Kidney (tissue), 14 donors: ENCODE data around the gene ABHD17B. TPM values are rescaled to one million over a fixed set of nuclear protein-coding genes. Genes with fewer than 3 reads are reported as not detected.
"Not testable (repeated sequence)": the region's sequence is repeated elsewhere in the genome, so short reads cannot be mapped to it uniquely, and the experiment has no call there.

ENCODE experiments used
- DNase-seq, 5 donors: peaks; one replicate each; pipeline ENCODE4 v3.0.0-alpha.2; 2013 to 2020
- FAIRE-seq: peaks from 2 replicates; lab custom pipeline; 2012; peaks lifted over from hg19 to GRCh38; lab: Jason Lieb, UNC
- H3K27ac ChIP-seq, 2 donors: one replicate each; pipeline ENCODE4 v1.7.0; 2013; ENCODE audit warnings: low read depth in 2 of 2, low read length in 2 of 2, inconsistent platforms in 1 of 2
- H3K27me3 ChIP-seq: one replicate; pipeline ENCODE4 v1.7.1; 2013; ENCODE audit warnings: low read length, inconsistent platforms; ENCODE audit not compliant: control insufficient read depth, insufficient read depth
- H3K36me3 ChIP-seq, 3 donors: one replicate each; pipeline versions ENCODE4 v1.7.0 to v1.7.1; 2013; ENCODE audit warnings: low read length in 3 of 3, control low read depth in 1 of 3, inconsistent platforms in 1 of 3; ENCODE audit not compliant: insufficient read depth in 3 of 3, control insufficient read depth in 2 of 3
- H3K4me1 ChIP-seq, 3 donors: one replicate each; pipeline versions ENCODE4 v1.7.0 to v1.7.1; 2013; ENCODE audit warnings: low read length in 3 of 3, inconsistent platforms in 1 of 3, low read depth in 1 of 3; ENCODE audit not compliant: control insufficient read depth in 2 of 3, insufficient read depth in 2 of 3
- H3K4me3 ChIP-seq, 3 donors: one replicate each; pipeline versions ENCODE4 v1.7.0 to v1.8.1; 2013; ENCODE audit warnings: low read length in 3 of 3, control low read depth in 1 of 3, inconsistent platforms in 1 of 3
- H3K9ac ChIP-seq, 3 donors: one replicate each; pipeline versions ENCODE4 v1.7.0 to v1.7.1; 2013; ENCODE audit warnings: low read length in 3 of 3, control low read depth in 1 of 3, inconsistent platforms in 1 of 3
- H3K9me3 ChIP-seq, 3 donors: one replicate each; pipeline versions ENCODE4 v1.7.0 to v1.7.1; 2013; ENCODE audit warnings: low read length in 3 of 3, control low read depth in 1 of 3, inconsistent platforms in 1 of 3; ENCODE audit not compliant: control insufficient read depth in 2 of 3, insufficient read depth in 1 of 3
- intact Hi-C: fragments of 100-400 bp; cut with DNase I; formaldehyde crosslinking; loops from one replicate; pipeline ENCODE4 v1.11.1; 2022
- polyA plus RNA-seq: library from polyadenylated mRNA; stranded (reverse); fragments of 350-450 nt; fragmentation: Illumina TruSeq; extraction: RNeasy Lipid Tissue Mini Kit (QIAGEN cat#74804); gene quantifications from one replicate; pipeline ENCODE4 v1.2.3, GENCODE V29; 2014; ENCODE audit warnings: low read depth, low replicate concordance; ENCODE audit not compliant: insufficient read depth
- total RNA-seq: library from RNA; stranded (reverse); fragmentation: NEBNext Ultra II Directional; extraction: Animal tissue kit (Norgen Biotek cat#: 25700); gene quantifications from one replicate; pipeline ENCODE4 v1.2.1, GENCODE V29; 2021
- TF ChIP-seq, protein P1 (sequence below): IDR thresholded peaks from 3 replicates; pipeline ENCODE4 v1.5.1; 2012; ENCODE audit warnings: mild to moderate bottlenecking, moderate library complexity, borderline replicate concordance; ENCODE audit not compliant: insufficient read depth; ENCODE audit errors: extremely low read depth
- donor health status: control.
- donor health status: control.
- donor health status: control.
- donor health status: control.
- donor health status: control.
- donor health status: DM: yes; HTN: yes; CAD: no.
- donor health status: Normal renal cell carcinoma (clear cell type).

ABHD17B gene
- total and polyA plus RNA-seq, 2 donors from 2014 or later, result 9.0 to 19.0 TPM

DNA sequence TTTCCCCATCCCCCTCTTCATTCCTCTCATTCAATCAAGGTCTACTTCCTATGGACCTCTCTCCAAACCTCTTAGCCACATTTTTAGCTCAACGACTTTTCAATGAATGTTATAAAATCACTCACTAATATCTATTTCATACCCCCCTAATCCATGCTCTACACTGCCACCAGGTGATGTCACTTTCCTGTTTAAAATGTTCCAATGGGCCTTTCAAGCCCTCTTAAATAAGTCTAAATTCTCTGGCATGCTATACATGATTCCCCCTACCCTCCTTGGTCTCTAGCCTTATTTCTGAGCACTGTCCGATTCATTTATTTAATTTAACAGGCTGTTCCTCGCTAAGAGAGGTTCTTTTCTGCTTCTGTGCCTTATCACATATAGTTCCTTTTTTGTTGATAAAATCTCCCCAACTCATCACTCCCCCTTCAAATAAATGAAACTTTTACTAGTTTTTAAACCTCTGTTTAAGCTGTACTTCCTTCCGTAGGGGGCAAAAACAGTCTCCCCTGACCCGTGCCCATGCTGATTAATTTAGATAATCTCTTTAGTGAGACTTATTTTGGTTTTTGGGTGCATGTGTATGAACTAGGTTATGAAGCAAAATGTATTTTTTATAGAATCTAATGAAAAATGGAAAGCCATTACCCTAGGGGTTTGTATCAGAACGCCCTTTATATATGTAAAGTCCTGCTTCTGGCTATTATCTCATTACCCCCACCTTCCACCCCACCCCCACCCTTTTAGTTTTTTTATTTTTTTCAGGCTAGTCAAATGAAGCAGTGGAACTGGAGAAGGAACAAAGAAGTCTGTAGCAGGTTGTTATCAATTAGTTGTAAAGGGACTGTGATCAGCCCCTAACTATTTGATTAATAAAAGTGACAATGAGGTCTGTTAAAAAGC, 9.0 kb downstream of the ABHD17B start:
- DNase-seq (no peak), FAIRE-seq (no peak)
- intact Hi-C loops, result no loop called here
- Histone ChIP-seq H3K27ac (no peak overlapping the region), H3K9ac (no peak overlapping the region), H3K27me3 (no peaks in the 10 kb centered on the region), H3K4me1 (no peaks in the 10 kb centered on the region), H3K9me3 (no peaks in the 10 kb centered on the region), H3K36me3 (no peaks in the 10 kb centered on the region), H3K4me3 (no peak overlapping the region)
- TF ChIP-seq, protein P1, sequence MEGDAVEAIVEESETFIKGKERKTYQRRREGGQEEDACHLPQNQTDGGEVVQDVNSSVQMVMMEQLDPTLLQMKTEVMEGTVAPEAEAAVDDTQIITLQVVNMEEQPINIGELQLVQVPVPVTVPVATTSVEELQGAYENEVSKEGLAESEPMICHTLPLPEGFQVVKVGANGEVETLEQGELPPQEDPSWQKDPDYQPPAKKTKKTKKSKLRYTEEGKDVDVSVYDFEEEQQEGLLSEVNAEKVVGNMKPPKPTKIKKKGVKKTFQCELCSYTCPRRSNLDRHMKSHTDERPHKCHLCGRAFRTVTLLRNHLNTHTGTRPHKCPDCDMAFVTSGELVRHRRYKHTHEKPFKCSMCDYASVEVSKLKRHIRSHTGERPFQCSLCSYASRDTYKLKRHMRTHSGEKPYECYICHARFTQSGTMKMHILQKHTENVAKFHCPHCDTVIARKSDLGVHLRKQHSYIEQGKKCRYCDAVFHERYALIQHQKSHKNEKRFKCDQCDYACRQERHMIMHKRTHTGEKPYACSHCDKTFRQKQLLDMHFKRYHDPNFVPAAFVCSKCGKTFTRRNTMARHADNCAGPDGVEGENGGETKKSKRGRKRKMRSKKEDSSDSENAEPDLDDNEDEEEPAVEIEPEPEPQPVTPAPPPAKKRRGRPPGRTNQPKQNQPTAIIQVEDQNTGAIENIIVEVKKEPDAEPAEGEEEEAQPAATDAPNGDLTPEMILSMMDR, result no peak

- H3K36me3 ChIP-seq, H3K9me3 ChIP-seq, H3K27me3 ChIP-seq, H3K4me3 ChIP-seq, DNase-seq, FAIRE-seq, H3K4me1 ChIP-seq, H3K27ac ChIP-seq, intact Hi-C loops, H3K9ac ChIP-seq: not testable (repeated sequence)
Measured at GRCh38 chr9:71898756-71899155, 12.2 kb downstream of the ABHD17B start.

GRCh38 chr9:71897577-71897976, 13.4 kb downstream of the ABHD17B start:
- FAIRE-seq, result no peak

GRCh38 chr9:71896761-71897160, 14.2 kb downstream of the ABHD17B start:
- TF ChIP-seq, protein P1, result no peak
- Histone ChIP-seq H3K9ac (no peak overlapping the region), H3K4me3 (no peak overlapping the region), H3K36me3 (no peaks in the 10 kb centered on the region), H3K4me1 (peaks cover 0 to 3% (median 0%) of the 10 kb centered on the region in 3 donors), H3K27me3 (no peaks in the 10 kb centered on the region), H3K9me3 (no peaks in the 10 kb centered on the region), H3K27ac (no peak overlapping the region)
- FAIRE-seq (no peak), DNase-seq (no peak)
- intact Hi-C loops, result no loop called here

More at GRCh38 chr9:71897577-71897976, 13.4 kb downstream of the ABHD17B start:
- DNase-seq, result no peak
- H3K4me1 ChIP-seq, result peaks cover 0 to 3% (median 0%) of the 10 kb centered on the region in 3 donors
- H3K36me3 ChIP-seq, result no peaks in the 10 kb centered on the region
- TF ChIP-seq, protein P1, result no peak
- H3K4me3 ChIP-seq, result no peak overlapping the region
- H3K9me3 ChIP-seq, result no peaks in the 10 kb centered on the region
- no peak overlapping the region for H3K9ac ChIP-seq
- no peaks in the 10 kb centered on the region for H3K27me3 ChIP-seq
- intact Hi-C loops, result no loop called here
- no peak overlapping the region for H3K27ac ChIP-seq
